ENCODE data around the gene SORL1-AS1.

The SORL1-AS1 gene

DNA sequence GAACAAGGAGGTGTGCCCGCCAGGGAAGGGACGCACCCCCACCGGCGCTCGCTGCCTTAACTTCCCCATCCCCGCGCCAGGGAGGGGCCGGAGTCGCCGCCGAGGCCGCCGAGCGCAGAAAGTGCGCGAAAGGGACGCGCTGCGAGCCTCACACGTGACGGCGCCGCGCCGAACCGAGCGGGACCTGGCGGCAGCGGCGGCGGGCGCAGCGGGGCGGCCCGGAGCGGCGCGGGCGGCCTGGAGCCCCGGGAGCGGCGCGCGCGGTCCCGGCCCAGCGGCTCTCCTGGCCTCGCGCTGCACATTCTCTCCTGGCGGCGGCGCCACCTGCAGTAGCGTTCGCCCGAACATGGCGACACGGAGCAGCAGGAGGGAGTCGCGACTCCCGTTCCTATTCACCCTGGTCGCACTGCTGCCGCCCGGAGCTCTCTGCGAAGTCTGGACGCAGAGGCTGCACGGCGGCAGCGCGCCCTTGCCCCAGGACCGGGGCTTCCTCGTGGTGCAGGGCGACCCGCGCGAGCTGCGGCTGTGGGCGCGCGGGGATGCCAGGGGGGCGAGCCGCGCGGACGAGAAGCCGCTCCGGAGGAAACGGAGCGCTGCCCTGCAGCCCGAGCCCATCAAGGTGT is 670 bp downstream of the SORL1-AS1 start, which contains the start of gene SORL1:
TSS of gene SORL1 (plus strand) at position 329 of the 623 bp plus-strand sequence. CDS start at position 347, 18 bp downstream.
- intact Hi-C loops (cut with DNase I) = loop anchor here (10.0 kb wide), 1 partner anchor 117 kb away; no protein-coding TSS in a partner anchor
- peak within 1 kb of the TSS; percentile 37 to 70 (median 54) for H3K9ac ChIP-seq (ENCODE audit: low read length in 3 of 3)

GRCh38 chr11:121451178-121451985 is 1.4 kb downstream of the SORL1-AS1 start:
- H3K4me1 ChIP-seq (ENCODE audit: control insufficient read depth in 2 of 3, insufficient read depth in 2 of 3, low read depth in 1 of 3, low read length in 3 of 3) = peaks cover 0 to 12% (median 0%) of the 10 kb centered on the region in 3 donors
- no peaks in the 10 kb centered on the region for H3K36me3 ChIP-seq (ENCODE audit: control insufficient read depth in 2 of 3, insufficient read depth in 3 of 3, low read length in 3 of 3)
- peak overlapping the region; percentile 31 to 56 (median 56) for H3K4me3 ChIP-seq (ENCODE audit: low read length in 3 of 3)
- peak overlapping the region; percentile 19 to 34 (median 28) for H3K9ac ChIP-seq (ENCODE audit: low read length in 3 of 3)
- H3K9me3 ChIP-seq (ENCODE audit: control insufficient read depth in 2 of 3, insufficient read depth in 1 of 3, low read length in 3 of 3) = no peaks in the 10 kb centered on the region
- DNase-seq (peak; percentile 53 to 80 (median 63)), FAIRE-seq (no peak)
- intact Hi-C loops (cut with DNase I) = loop anchor here (10.0 kb wide), 1 partner anchor 117 kb away; no protein-coding TSS in a partner anchor
- TF ChIP-seq, protein P1, sequence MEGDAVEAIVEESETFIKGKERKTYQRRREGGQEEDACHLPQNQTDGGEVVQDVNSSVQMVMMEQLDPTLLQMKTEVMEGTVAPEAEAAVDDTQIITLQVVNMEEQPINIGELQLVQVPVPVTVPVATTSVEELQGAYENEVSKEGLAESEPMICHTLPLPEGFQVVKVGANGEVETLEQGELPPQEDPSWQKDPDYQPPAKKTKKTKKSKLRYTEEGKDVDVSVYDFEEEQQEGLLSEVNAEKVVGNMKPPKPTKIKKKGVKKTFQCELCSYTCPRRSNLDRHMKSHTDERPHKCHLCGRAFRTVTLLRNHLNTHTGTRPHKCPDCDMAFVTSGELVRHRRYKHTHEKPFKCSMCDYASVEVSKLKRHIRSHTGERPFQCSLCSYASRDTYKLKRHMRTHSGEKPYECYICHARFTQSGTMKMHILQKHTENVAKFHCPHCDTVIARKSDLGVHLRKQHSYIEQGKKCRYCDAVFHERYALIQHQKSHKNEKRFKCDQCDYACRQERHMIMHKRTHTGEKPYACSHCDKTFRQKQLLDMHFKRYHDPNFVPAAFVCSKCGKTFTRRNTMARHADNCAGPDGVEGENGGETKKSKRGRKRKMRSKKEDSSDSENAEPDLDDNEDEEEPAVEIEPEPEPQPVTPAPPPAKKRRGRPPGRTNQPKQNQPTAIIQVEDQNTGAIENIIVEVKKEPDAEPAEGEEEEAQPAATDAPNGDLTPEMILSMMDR (IDR thresholded peaks at IDR 0.05; ENCODE audit: borderline replicate concordance, extremely low read depth, insufficient read depth) = no peak
- H3K27me3 ChIP-seq (ENCODE audit: control insufficient read depth, insufficient read depth, low read length) = no peaks in the 10 kb centered on the region
- H3K27ac ChIP-seq (ENCODE audit: low read depth in 2 of 2, low read length in 2 of 2) = peak overlapping the region; percentile 64

More for the DNA sequence above, 670 bp downstream of the SORL1-AS1 start, which contains the start of gene SORL1:
- Histone ChIP-seq H3K4me1 (ENCODE audit: control insufficient read depth in 2 of 3, insufficient read depth in 2 of 3, low read depth in 1 of 3, low read length in 3 of 3) (peaks cover 0 to 12% (median 0%) of the 10 kb centered on the region in 3 donors), H3K9me3 (ENCODE audit: control insufficient read depth in 2 of 3, insufficient read depth in 1 of 3, low read length in 3 of 3) (no peaks in the 10 kb centered on the region), H3K36me3 (ENCODE audit: control insufficient read depth in 2 of 3, insufficient read depth in 3 of 3, low read length in 3 of 3) (no peaks in the 10 kb centered on the region), H3K27ac (ENCODE audit: low read depth in 2 of 2, low read length in 2 of 2) (peak within 1 kb of the TSS; percentile 64), H3K4me3 (ENCODE audit: low read length in 3 of 3) (peak within 1 kb of the TSS; percentile 65 to 82 (median 70)), H3K27me3 (ENCODE audit: control insufficient read depth, insufficient read depth, low read length) (no peaks in the 10 kb centered on the region)
- DNase-seq (peak; percentile 83 to 93 (median 89)), FAIRE-seq (no peak)
- TF ChIP-seq, protein P1 (IDR thresholded peaks at IDR 0.05; ENCODE audit: borderline replicate concordance, extremely low read depth, insufficient read depth) = peak; percentile 73

- intact Hi-C loops (cut with DNase I) = loop anchor here (10.0 kb wide), 1 partner anchor 116 kb away; no protein-coding TSS in a partner anchor
- DNase-seq (no peak), FAIRE-seq (no peak)
- no peak overlapping the region for H3K4me3 ChIP-seq (ENCODE audit: low read length in 3 of 3)
- no peaks in the 10 kb centered on the region for H3K36me3 ChIP-seq (ENCODE audit: control insufficient read depth in 2 of 3, insufficient read depth in 3 of 3, low read length in 3 of 3)
- H3K9ac ChIP-seq (ENCODE audit: low read length in 3 of 3) = peak overlapping the region in 1 of 3 donors; percentile 28
- peak overlapping the region in 1 of 2 donors; percentile 64 for H3K27ac ChIP-seq (ENCODE audit: low read depth in 2 of 2, low read length in 2 of 2)
- TF ChIP-seq, protein P1 (IDR thresholded peaks at IDR 0.05; ENCODE audit: borderline replicate concordance, extremely low read depth, insufficient read depth) = no peak
- peaks cover 0 to 12% (median 0%) of the 10 kb centered on the region in 3 donors for H3K4me1 ChIP-seq (ENCODE audit: control insufficient read depth in 2 of 3, insufficient read depth in 2 of 3, low read depth in 1 of 3, low read length in 3 of 3)
- no peaks in the 10 kb centered on the region for H3K27me3 ChIP-seq (ENCODE audit: control insufficient read depth, insufficient read depth, low read length)
- no peaks in the 10 kb centered on the region for H3K9me3 ChIP-seq (ENCODE audit: control insufficient read depth in 2 of 3, insufficient read depth in 1 of 3, low read length in 3 of 3)
These were observed 2.4 kb downstream of the SORL1-AS1 start for GRCh38 chr11:121450401-121450800.

Data from kidney (tissue), 13 donors.